ENCODE results near the gene CCDC126. TPM values are rescaled to one million over a fixed set of nuclear protein-coding genes. Genes with fewer than 3 reads are reported as not detected.

The CCDC126 gene
- total RNA-seq, 1 donor, result 12.3 TPM

GRCh38 chr7:23658831-23659427, 61.7 kb downstream of the CCDC126 start:
- Histone ChIP-seq H3K4me2 (ENCODE audit: insufficient read depth, low read length) (no peak overlapping the region), H3K9me3 (ENCODE audit: low read depth, low read length) (peaks cover 5% of the 10 kb centered on the region)

GRCh38 chr7:23661385-23661784, 64.2 kb downstream of the CCDC126 start:
- no peak overlapping the region for H3K4me2 ChIP-seq (ENCODE audit: insufficient read depth, low read length)
- no peaks in the 10 kb centered on the region for H3K9me3 ChIP-seq (ENCODE audit: low read depth, low read length)
- no peaks in the 10 kb centered on the region for H3K4me1 ChIP-seq (ENCODE audit: insufficient read depth, low read length)
- H3K27ac ChIP-seq (ENCODE audit: low read depth, low read length), result no peak overlapping the region
- H2AFZ ChIP-seq (ENCODE audit: low read length), result no peak overlapping the region
- no peaks in the 10 kb centered on the region for H4K20me1 ChIP-seq (ENCODE audit: insufficient read depth, low read length)
- DNase-seq (ENCODE audit: insufficient read length, low spot score, missing footprints), result no peak
- H3K79me2 ChIP-seq (ENCODE audit: insufficient read depth, low read length), result no peaks in the 10 kb centered on the region
- TF ChIP-seq CTCF (IDR thresholded peaks at IDR 0.05; ENCODE audit: extremely low read depth, low read depth, low read length), result no peak
- H3K36me3 ChIP-seq (ENCODE audit: insufficient read depth, low read length), result no peaks in the 10 kb centered on the region
- H3K27me3 ChIP-seq (ENCODE audit: insufficient read depth, low read length), result no peaks in the 10 kb centered on the region
- no peak overlapping the region for H3K4me3 ChIP-seq (ENCODE audit: insufficient read depth, low read length)

More at GRCh38 chr7:23658831-23659427, 61.7 kb downstream of the CCDC126 start:
- no peak for TF ChIP-seq CTCF (IDR thresholded peaks at IDR 0.05; ENCODE audit: extremely low read depth, low read depth, low read length)
- H3K4me1 ChIP-seq (ENCODE audit: insufficient read depth, low read length), result no peaks in the 10 kb centered on the region
- no peak overlapping the region for H2AFZ ChIP-seq (ENCODE audit: low read length)
- H3K79me2 ChIP-seq (ENCODE audit: insufficient read depth, low read length), result no peaks in the 10 kb centered on the region
- H3K36me3 ChIP-seq (ENCODE audit: insufficient read depth, low read length), result no peaks in the 10 kb centered on the region
- no peak overlapping the region for H3K4me3 ChIP-seq (ENCODE audit: insufficient read depth, low read length)
- H3K27ac ChIP-seq (ENCODE audit: low read depth, low read length), result no peak overlapping the region
- H3K27me3 ChIP-seq (ENCODE audit: insufficient read depth, low read length), result no peaks in the 10 kb centered on the region
- H4K20me1 ChIP-seq (ENCODE audit: insufficient read depth, low read length), result no peaks in the 10 kb centered on the region
- no peak for DNase-seq (ENCODE audit: insufficient read length, low spot score, missing footprints)

GRCh38 chr7:23662124-23662983, 65.2 kb downstream of the CCDC126 start:
- Histone ChIP-seq H3K4me2 (ENCODE audit: insufficient read depth, low read length) (no peak overlapping the region), H3K9me3 (ENCODE audit: low read depth, low read length) (no peaks in the 10 kb centered on the region), H4K20me1 (ENCODE audit: insufficient read depth, low read length) (no peaks in the 10 kb centered on the region), H3K79me2 (ENCODE audit: insufficient read depth, low read length) (no peaks in the 10 kb centered on the region), H3K36me3 (ENCODE audit: insufficient read depth, low read length) (no peaks in the 10 kb centered on the region), H3K27ac (ENCODE audit: low read depth, low read length) (no peak overlapping the region), H3K4me3 (ENCODE audit: insufficient read depth, low read length) (no peak overlapping the region), H3K4me1 (ENCODE audit: insufficient read depth, low read length) (no peaks in the 10 kb centered on the region), H3K27me3 (ENCODE audit: insufficient read depth, low read length) (no peaks in the 10 kb centered on the region), H2AFZ (ENCODE audit: low read length) (no peak overlapping the region)
- TF ChIP-seq CTCF (IDR thresholded peaks at IDR 0.05; ENCODE audit: extremely low read depth, low read depth, low read length), result no peak
- DNase-seq (ENCODE audit: insufficient read length, low spot score, missing footprints), result no peak

- H3K27me3 ChIP-seq (ENCODE audit: insufficient read depth, low read length), result no peaks in the 10 kb centered on the region
- no peak for TF ChIP-seq CTCF (IDR thresholded peaks at IDR 0.05; ENCODE audit: extremely low read depth, low read depth, low read length)
- DNase-seq (ENCODE audit: insufficient read length, low spot score, missing footprints), result no peak
- H3K79me2 ChIP-seq (ENCODE audit: insufficient read depth, low read length), result no peaks in the 10 kb centered on the region
- no peak overlapping the region for H3K4me2 ChIP-seq (ENCODE audit: insufficient read depth, low read length)
- H3K27ac ChIP-seq (ENCODE audit: low read depth, low read length), result no peak overlapping the region
- no peaks in the 10 kb centered on the region for H4K20me1 ChIP-seq (ENCODE audit: insufficient read depth, low read length)
- no peak overlapping the region for H2AFZ ChIP-seq (ENCODE audit: low read length)
- H3K4me1 ChIP-seq (ENCODE audit: insufficient read depth, low read length), result no peaks in the 10 kb centered on the region
- H3K36me3 ChIP-seq (ENCODE audit: insufficient read depth, low read length), result no peaks in the 10 kb centered on the region
- H3K4me3 ChIP-seq (ENCODE audit: insufficient read depth, low read length), result no peak overlapping the region
- H3K9me3 ChIP-seq (ENCODE audit: low read depth, low read length), result no peaks in the 10 kb centered on the region
Measured at GRCh38 chr7:23662984-23663313, 65.8 kb downstream of the CCDC126 start.
